ENCODE measurements around the gene ZNF593OS. TPM values are rescaled to one million over a fixed set of nuclear protein-coding genes. Genes with fewer than 3 reads are reported as not detected.

The ZNF593OS gene
- total and polyA plus RNA-seq, 2 of the 8 experiments (the other 6 are each of a cell fraction or from before 2014, with no cell fraction given), result not detected

DNA sequence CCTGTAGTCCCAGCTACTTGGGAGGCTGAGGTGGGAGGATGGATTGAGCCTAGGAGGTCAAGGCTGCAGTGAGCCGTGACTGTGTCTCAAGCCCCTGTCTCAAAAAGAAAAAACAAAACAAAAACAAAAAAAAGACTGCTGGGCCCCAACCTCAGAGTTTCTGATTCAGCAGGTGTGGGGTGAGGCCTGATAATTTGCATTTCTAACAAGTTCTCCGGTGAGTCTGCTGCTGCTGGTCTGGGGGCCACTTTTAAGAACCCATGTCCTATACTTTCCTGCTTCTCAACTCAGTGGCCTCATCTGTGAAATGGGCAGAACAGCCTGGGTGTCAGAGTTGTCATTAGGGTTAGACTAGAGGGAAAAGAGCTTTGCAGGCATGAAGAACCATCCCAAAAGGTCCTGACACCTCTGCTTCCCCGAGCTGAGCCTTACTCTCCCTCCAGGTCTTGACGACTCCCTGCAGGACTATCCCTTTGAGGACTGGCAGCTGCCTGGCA, 8.4 kb upstream of the ZNF593OS start (continued):
- TF ChIP-seq, protein P1, sequence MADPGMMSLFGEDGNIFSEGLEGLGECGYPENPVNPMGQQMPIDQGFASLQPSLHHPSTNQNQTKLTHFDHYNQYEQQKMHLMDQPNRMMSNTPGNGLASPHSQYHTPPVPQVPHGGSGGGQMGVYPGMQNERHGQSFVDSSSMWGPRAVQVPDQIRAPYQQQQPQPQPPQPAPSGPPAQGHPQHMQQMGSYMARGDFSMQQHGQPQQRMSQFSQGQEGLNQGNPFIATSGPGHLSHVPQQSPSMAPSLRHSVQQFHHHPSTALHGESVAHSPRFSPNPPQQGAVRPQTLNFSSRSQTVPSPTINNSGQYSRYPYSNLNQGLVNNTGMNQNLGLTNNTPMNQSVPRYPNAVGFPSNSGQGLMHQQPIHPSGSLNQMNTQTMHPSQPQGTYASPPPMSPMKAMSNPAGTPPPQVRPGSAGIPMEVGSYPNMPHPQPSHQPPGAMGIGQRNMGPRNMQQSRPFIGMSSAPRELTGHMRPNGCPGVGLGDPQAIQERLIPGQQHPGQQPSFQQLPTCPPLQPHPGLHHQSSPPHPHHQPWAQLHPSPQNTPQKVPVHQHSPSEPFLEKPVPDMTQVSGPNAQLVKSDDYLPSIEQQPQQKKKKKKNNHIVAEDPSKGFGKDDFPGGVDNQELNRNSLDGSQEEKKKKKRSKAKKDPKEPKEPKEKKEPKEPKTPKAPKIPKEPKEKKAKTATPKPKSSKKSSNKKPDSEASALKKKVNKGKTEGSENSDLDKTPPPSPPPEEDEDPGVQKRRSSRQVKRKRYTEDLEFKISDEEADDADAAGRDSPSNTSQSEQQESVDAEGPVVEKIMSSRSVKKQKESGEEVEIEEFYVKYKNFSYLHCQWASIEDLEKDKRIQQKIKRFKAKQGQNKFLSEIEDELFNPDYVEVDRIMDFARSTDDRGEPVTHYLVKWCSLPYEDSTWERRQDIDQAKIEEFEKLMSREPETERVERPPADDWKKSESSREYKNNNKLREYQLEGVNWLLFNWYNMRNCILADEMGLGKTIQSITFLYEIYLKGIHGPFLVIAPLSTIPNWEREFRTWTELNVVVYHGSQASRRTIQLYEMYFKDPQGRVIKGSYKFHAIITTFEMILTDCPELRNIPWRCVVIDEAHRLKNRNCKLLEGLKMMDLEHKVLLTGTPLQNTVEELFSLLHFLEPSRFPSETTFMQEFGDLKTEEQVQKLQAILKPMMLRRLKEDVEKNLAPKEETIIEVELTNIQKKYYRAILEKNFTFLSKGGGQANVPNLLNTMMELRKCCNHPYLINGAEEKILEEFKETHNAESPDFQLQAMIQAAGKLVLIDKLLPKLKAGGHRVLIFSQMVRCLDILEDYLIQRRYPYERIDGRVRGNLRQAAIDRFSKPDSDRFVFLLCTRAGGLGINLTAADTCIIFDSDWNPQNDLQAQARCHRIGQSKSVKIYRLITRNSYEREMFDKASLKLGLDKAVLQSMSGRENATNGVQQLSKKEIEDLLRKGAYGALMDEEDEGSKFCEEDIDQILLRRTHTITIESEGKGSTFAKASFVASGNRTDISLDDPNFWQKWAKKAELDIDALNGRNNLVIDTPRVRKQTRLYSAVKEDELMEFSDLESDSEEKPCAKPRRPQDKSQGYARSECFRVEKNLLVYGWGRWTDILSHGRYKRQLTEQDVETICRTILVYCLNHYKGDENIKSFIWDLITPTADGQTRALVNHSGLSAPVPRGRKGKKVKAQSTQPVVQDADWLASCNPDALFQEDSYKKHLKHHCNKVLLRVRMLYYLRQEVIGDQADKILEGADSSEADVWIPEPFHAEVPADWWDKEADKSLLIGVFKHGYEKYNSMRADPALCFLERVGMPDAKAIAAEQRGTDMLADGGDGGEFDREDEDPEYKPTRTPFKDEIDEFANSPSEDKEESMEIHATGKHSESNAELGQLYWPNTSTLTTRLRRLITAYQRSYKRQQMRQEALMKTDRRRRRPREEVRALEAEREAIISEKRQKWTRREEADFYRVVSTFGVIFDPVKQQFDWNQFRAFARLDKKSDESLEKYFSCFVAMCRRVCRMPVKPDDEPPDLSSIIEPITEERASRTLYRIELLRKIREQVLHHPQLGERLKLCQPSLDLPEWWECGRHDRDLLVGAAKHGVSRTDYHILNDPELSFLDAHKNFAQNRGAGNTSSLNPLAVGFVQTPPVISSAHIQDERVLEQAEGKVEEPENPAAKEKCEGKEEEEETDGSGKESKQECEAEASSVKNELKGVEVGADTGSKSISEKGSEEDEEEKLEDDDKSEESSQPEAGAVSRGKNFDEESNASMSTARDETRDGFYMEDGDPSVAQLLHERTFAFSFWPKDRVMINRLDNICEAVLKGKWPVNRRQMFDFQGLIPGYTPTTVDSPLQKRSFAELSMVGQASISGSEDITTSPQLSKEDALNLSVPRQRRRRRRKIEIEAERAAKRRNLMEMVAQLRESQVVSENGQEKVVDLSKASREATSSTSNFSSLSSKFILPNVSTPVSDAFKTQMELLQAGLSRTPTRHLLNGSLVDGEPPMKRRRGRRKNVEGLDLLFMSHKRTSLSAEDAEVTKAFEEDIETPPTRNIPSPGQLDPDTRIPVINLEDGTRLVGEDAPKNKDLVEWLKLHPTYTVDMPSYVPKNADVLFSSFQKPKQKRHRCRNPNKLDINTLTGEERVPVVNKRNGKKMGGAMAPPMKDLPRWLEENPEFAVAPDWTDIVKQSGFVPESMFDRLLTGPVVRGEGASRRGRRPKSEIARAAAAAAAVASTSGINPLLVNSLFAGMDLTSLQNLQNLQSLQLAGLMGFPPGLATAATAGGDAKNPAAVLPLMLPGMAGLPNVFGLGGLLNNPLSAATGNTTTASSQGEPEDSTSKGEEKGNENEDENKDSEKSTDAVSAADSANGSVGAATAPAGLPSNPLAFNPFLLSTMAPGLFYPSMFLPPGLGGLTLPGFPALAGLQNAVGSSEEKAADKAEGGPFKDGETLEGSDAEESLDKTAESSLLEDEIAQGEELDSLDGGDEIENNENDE (IDR thresholded peaks at IDR 0.05; ENCODE audit: insufficient replicate concordance, low read length), result no peak
- TF ChIP-seq FOSL1 (IDR thresholded peaks at IDR 0.05; ENCODE audit: insufficient read depth, low read depth, low read length) (no peak), JUND (IDR thresholded peaks at IDR 0.05; ENCODE audit: low read length) (no peak)

Measured in H1 (cell line).